PC-3 (cell line): ENCODE measurements around the gene PIAS4.

Source experiments
- EZH2 ChIP-seq: fragments of 300-600 bp; sonication (generic); IDR thresholded peaks from one replicate; pipeline ENCODE4 v1.6.1; 2017; ENCODE audit warnings: antibody characterized with exemption, mild to moderate bottlenecking, low read length; ENCODE audit not compliant: unreplicated experiment
- EZH2phosphoT487 ChIP-seq: fragments of 300-600 bp; sonication (generic); IDR thresholded peaks from 2 replicates; pipeline ENCODE4 v1.6.1; 2018; ENCODE audit warnings: mild to moderate bottlenecking, antibody characterized with exemption, low read length, borderline replicate concordance
- TF ChIP-seq, protein P1 (sequence below): fragments of 300-600 bp; sonication (generic); conservative IDR thresholded peaks from 2 replicates; pipeline ENCODE4 v1.5.1; 2017; ENCODE audit warnings: antibody characterized with exemption, low read depth, mild to moderate bottlenecking, low read length

DNA sequence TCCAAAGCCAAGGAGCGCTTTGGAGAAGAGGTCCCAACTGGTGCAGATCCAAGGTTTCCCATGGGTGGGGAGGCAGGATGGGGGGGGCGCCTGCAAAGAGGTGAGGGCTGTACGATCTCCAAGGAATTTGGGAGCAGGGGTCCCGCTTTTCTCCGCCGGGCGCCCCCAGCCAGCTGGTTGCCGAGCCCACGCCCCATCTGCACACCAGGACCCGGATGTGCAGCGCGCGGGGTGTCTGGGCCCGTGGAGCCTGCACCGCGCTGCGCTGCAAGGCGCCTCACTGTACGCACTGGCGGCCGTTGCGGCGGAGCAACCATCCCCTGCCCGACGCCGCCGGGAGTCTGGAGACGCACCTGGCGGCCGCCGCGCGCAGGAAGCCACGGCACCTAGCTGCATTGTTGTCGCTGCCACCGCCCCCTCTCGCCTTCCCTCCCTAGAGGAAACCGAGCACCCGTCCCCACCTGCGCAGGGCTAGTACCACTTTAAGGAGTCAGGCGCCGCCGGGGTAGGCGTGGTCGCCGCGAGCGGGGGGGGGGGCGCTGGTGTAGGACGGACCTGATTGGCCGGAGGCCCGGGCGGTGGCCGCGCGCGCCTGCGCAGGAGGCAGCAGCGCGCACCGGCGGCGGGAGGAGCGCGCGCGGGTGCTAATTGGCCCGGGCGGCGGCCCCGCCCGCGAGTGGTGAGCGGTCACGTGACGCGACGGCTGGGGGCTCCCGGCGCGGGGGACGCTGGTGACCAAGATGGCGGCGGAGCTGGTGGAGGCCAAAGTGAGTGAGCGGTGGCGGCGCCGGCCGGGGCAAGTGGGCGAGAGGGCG is at the start of gene PIAS4:
- TF ChIP-seq, protein P1, sequence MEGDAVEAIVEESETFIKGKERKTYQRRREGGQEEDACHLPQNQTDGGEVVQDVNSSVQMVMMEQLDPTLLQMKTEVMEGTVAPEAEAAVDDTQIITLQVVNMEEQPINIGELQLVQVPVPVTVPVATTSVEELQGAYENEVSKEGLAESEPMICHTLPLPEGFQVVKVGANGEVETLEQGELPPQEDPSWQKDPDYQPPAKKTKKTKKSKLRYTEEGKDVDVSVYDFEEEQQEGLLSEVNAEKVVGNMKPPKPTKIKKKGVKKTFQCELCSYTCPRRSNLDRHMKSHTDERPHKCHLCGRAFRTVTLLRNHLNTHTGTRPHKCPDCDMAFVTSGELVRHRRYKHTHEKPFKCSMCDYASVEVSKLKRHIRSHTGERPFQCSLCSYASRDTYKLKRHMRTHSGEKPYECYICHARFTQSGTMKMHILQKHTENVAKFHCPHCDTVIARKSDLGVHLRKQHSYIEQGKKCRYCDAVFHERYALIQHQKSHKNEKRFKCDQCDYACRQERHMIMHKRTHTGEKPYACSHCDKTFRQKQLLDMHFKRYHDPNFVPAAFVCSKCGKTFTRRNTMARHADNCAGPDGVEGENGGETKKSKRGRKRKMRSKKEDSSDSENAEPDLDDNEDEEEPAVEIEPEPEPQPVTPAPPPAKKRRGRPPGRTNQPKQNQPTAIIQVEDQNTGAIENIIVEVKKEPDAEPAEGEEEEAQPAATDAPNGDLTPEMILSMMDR, result no peak
- TF ChIP-seq EZH2, result no peak
- TF ChIP-seq EZH2phosphoT487, result no peak
